HG02970 (cell line): Measurements from ENCODE around the gene TMEM174.
A peak's percentile ranks its signal among the peaks of the same experiment; 100 is the strongest.

Experiments used
- ATAC-seq: cut with Tn5 transposase; IDR thresholded peaks from one replicate; pipeline ENCODE4 v1.9.1; 2021; ENCODE audit warnings: mild to moderate bottlenecking, moderate library complexity, moderate number of reproducible peaks; ENCODE audit not compliant: unreplicated experiment, low FRiP score

The TMEM174 gene

GRCh38 chr5:73152411-73153388, 20.3 kb upstream of the TMEM174 start:
- ATAC-seq = no peak

- ATAC-seq = no peak
Measured at GRCh38 chr5:73153513-73153912, 19.5 kb upstream of the TMEM174 start.

- ATAC-seq = no peak
Measured at GRCh38 chr5:73154208-73155006, 18.6 kb upstream of the TMEM174 start.

DNA sequence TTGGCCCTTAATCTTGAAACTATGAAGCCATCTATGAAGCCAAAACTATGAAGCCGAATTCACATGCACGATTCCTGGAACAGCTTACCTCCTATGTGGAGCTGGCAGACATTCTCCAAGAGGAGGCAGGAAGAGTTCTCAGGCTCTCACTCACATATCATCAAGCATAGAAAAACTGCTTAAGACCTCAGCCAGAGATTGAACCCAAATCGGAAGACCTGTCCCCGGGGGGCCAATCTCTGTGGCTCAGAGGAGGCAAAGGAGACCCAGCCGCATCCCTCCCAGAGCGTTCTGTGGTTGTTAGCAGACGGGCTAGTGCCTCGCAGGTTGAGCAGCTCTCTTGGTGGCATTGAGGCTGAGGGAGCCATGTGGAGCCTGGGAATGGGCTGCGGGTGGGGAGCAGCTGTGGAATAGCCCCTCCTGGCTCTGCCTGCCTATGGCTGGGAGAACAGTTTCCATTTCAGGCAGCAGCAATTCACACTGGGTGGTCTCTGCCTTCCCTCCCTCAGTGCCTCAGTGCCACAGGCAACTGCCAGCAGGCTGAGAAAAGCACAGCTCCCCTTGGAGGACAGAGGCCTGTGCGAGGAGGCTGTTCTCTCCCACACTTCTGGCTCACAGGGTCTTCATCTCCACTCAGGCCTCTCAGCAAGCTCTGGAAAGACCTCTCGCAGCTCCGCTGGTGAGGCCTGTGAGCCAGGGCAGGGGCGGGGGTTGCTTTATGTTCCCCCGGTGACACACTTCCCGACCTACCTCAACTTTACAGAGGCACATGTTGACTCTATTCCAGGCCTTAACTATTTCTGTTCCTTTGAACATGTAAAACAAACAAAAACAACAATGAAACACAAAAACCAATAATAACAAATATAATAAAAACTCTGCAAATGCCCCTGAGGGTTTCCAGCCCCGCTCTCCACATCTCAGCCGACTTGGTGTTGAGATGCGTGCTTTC, 17.4 kb upstream of the TMEM174 start:
- ATAC-seq = no peak

GRCh38 chr5:73157414-73158303, 15.3 kb upstream of the TMEM174 start:
- no peak for ATAC-seq

DNA sequence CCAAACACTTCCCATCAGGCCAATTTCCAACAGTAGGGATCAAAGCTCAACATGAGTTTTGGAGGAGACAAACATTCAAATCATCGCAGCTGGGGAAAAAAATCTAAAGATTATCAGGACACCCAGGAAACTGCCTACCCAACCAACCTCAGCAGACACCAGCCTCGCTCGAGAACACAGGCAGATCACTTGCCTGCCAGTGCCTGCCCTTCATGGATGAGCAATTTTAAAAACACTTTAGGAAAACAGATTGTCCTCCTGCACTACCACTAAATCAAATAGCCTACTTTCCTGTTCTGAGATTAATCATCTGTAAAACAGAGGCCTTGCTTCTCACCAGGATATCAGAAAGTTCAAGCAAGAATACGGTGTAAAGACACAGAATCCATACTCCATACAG, 14.7 kb upstream of the TMEM174 start:
- ATAC-seq = no peak

GRCh38 chr5:73160239-73160671, 12.7 kb upstream of the TMEM174 start:
- ATAC-seq = peak; percentile 65

- no peak for ATAC-seq
Measured at GRCh38 chr5:73170522-73170921, 2.5 kb upstream of the TMEM174 start.

DNA sequence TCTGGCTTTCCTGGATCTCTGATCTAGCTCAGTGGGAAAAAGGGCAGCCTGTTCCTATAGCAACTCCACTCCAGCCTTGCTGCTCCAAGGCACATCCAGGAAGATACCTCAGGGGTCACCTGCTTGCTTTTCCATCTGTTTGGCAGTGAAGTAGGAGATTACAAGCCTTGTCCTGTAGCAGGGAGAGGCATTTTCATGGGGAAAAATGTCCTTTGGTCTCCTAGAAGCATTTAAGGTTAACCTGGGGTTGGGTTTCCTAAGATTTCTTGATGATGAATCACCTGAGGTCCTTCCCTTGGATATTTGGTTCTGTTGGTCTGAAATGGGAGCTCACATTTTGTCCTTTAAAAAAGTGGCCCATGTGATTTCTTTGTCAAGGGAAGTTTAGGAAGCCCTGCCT, 1.5 kb upstream of the TMEM174 start:
- ATAC-seq = no peak

GRCh38 chr5:73174100-73174815, 1.3 kb downstream of the TMEM174 start:
- ATAC-seq = no peak

- no peak for ATAC-seq
Measured at GRCh38 chr5:73176250-73176649, 3.3 kb downstream of the TMEM174 start.

- ATAC-seq = no peak
Measured at GRCh38 chr5:73178265-73178664, 5.3 kb downstream of the TMEM174 start.

DNA sequence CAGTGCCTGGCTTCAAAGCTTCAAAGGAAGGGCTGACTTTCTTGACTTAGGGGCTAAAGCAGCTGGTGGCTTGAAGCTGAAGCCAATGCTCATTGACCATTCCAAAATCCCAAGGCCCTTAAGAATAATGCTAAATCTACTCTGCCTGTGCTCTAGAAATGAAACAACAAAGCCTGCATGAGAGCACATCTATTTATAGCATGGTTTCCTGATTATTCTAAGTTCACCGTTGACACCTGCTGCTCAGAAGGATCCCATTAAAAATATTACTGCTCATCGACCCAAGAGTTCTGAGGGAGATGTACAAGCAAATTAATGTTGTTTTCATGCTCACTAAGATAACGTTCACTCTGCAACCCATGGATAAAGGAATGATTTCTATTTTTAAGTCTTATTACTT, 6.7 kb downstream of the TMEM174 start:
- ATAC-seq = no peak

DNA sequence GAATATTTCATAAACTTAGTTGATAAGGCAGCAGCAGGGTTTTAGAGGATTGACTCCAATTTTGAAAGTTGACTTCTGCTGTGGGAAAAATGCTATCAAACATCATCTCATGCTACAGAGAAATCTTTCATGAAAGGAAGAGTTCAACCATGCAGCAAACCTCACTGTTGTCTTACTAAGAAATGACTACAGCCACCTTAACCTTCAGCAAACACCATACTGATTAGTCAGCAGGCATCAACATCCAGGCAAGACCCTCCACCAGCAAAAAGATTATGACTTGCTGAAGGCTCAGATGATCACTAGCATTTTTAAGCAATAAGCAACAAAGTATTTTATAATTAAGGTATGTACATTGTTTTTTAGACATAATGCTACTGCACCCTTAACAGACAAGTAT, 7.6 kb downstream of the TMEM174 start:
- ATAC-seq = no peak

- ATAC-seq = no peak
Measured at GRCh38 chr5:73182307-73182706, 9.3 kb downstream of the TMEM174 start.

DNA sequence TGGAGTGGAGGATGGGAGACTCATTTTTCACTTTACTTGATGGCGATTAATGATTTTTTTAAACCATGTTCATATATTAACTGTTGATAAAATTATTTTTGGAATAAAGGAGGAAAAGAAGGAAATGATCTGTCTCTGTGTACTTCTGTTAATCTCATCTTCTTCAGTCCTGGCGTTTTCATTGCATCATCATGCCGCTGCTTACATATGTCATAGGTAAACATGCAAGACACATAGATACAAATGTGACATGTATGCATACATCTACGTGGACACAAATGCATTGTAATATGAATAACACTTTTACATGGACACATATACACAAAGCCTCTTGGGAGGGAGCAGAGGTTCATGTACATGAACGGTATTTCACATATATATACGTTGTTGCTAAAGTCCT, 10.0 kb downstream of the TMEM174 start:
- ATAC-seq = no peak

DNA sequence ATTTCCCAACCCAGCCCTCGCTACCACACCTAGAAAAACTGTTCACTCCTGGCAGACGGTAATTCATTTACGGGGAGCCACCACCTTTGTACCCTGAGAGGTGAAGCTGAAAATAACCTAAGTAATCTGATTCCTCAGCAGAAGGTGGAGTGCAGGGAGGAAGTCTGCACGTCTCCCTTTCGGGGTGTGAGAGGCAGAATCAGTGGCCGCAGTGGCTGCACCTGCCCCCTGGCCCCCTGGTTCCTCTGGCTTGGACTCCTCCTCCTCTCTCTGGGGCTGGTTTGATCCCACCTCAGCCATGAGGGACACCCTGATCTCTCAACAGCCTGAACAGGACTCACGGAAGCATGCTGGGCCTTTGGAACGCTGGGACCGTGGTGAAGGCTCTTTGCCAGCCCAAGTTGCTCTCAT, 10.5 kb downstream of the TMEM174 start:
- ATAC-seq = no peak

- no peak for ATAC-seq
Measured at GRCh38 chr5:73186976-73187375, 14.0 kb downstream of the TMEM174 start.
